Keratinocyte (primary cell): ENCODE data around the gene LITAFD. TPM values are rescaled to one million over a fixed set of nuclear protein-coding genes. Genes with fewer than 3 reads are reported as not detected.

Experiments used
- DNase-seq: peaks from one replicate; pipeline ENCODE4 v3.0.0-alpha.2; 2011; ENCODE audit warnings: low read depth, missing footprints, low spot score
- FAIRE-seq: peaks from 2 replicates; lab custom pipeline; 2011; peaks lifted over from hg19 to GRCh38; lab: Jason Lieb, UNC
- H2AFZ ChIP-seq: 2 replicates; pipeline ENCODE4 v1.6.0; 2012; ENCODE audit warnings: low read length, control low read depth, inconsistent platforms; ENCODE audit not compliant: control insufficient read depth
- H3K27ac ChIP-seq: 2 replicates; pipeline ENCODE4 v1.5.1; 2011; ENCODE audit warnings: low read length; ENCODE audit not compliant: control insufficient read depth, insufficient read depth
- H3K27me3 ChIP-seq: 3 replicates; pipeline ENCODE4 v1.6.0; 2011; ENCODE audit warnings: low read length; ENCODE audit not compliant: control insufficient read depth, insufficient read depth; ENCODE audit errors: extremely low read depth
- H3K36me3 ChIP-seq, 2 experiments: 2 replicates in 1 of 2; 3 replicates in 1 of 2; pipeline ENCODE4 v1.5.1; 2011; ENCODE audit warnings: low read length in 2 of 2, mild to moderate bottlenecking in 1 of 2; ENCODE audit not compliant: control insufficient read depth in 2 of 2, insufficient read depth in 2 of 2; ENCODE audit errors: extremely low read depth in 1 of 2
- H3K4me1 ChIP-seq: 3 replicates; pipeline ENCODE4 v1.5.1; 2011; ENCODE audit warnings: low read length; ENCODE audit not compliant: control insufficient read depth, insufficient read depth; ENCODE audit errors: extremely low read depth
- H3K4me2 ChIP-seq: 3 replicates; pipeline ENCODE4 v1.6.0; 2011; ENCODE audit warnings: low read depth, low read length; ENCODE audit not compliant: control insufficient read depth, insufficient read depth; ENCODE audit errors: extremely low read depth
- H3K4me3 ChIP-seq, 3 experiments: fragments of 200-600 bp in 1 of 3; sonication (generic) in 1 of 3; 2 replicates in 2 of 3; 3 replicates in 1 of 3; pipeline ENCODE4 v1.5.1; 2011 to 2016; ENCODE audit warnings: low read length in 3 of 3, mild to moderate bottlenecking in 3 of 3, control low read depth in 2 of 3, inconsistent platforms in 1 of 3, low read depth in 1 of 3, mixed read lengths in 1 of 3, mixed run types in 1 of 3, moderate library complexity in 1 of 3; ENCODE audit not compliant: control insufficient read depth in 2 of 3, insufficient read depth in 2 of 3; ENCODE audit errors: extremely low read depth in 1 of 3
- H3K79me2 ChIP-seq: 2 replicates; pipeline ENCODE4 v1.6.0; 2012; ENCODE audit warnings: low read length; ENCODE audit not compliant: control insufficient read depth, insufficient read depth
- H3K9ac ChIP-seq: 3 replicates; pipeline ENCODE4 v1.6.0; 2011; ENCODE audit warnings: low read length; ENCODE audit not compliant: control insufficient read depth, insufficient read depth; ENCODE audit errors: extremely low read depth
- H3K9me1 ChIP-seq: 3 replicates; pipeline ENCODE4 v1.6.0; 2011; ENCODE audit warnings: low read length; ENCODE audit not compliant: control insufficient read depth, insufficient read depth; ENCODE audit errors: extremely low read depth
- H3K9me3 ChIP-seq: 2 replicates; pipeline ENCODE4 v1.5.1; 2012; ENCODE audit warnings: low read depth, low read length; ENCODE audit not compliant: control insufficient read depth
- H4K20me1 ChIP-seq: 3 replicates; pipeline ENCODE4 v1.6.0; 2011; ENCODE audit warnings: low read length; ENCODE audit not compliant: control insufficient read depth, insufficient read depth; ENCODE audit errors: extremely low read depth
- CTCF ChIP-seq, 3 experiments: IDR thresholded peaks in 1 of 3; conservative IDR thresholded peaks in 1 of 3; optimal IDR thresholded peaks in 1 of 3; 2 replicates in 2 of 3; 3 replicates in 1 of 3; pipeline versions ENCODE3 to v1.5.1; 2011; ENCODE audit warnings: low read length in 3 of 3, mild to moderate bottlenecking in 3 of 3, moderate library complexity in 2 of 3, control low read depth in 1 of 3, inconsistent platforms in 1 of 3; ENCODE audit not compliant: insufficient read depth in 2 of 3; ENCODE audit errors: extremely low read depth in 1 of 3
- EZH2 ChIP-seq: IDR thresholded peaks from one replicate; pipeline ENCODE4 v1.6.1; 2012; ENCODE audit warnings: inconsistent platforms, mild to moderate bottlenecking, low read length, moderate library complexity
- dilution Hi-C: fragments of 300-500 bp; cut with MboI; formaldehyde crosslinking; loops from one replicate; pipeline ENCODE4 v1.7.0; 2020; ENCODE audit warnings: low sequenced_read_pairs; ENCODE audit not compliant: extremely low pct_ligation_motif_present
- polyA plus RNA-seq, 5 experiments: library from polyadenylated mRNA; depleted of rRNA in 3 of 5; stranded (reverse) in 3 of 5; stranded (forward) in 1 of 5; unstranded in 1 of 5; fragments of >200 nt; gene quantifications; 1 replicate in 1 of 5; 2 replicates in 3 of 5; 3 replicates in 1 of 5; pipeline versions ENCODE4 v1.2.1 to v1.2.3, GENCODE V29; 2011 to 2012; ENCODE audit warnings: missing spikeins in 2 of 5, low read depth in 1 of 5, low replicate concordance in 1 of 5

The LITAFD gene
- polyA plus RNA-seq, 1 donor (not counting 4 experiments of a cell fraction or from before 2014, with no cell fraction given): not detected

GRCh38 chr16:8886593-8887430, 4.7 kb downstream of the LITAFD start:
- FAIRE-seq (no peak), DNase-seq (no peak)
- Histone ChIP-seq H3K36me3 (peaks cover 14 to 18% of the 10 kb centered on the region in 2 experiments), H2AFZ (no peak overlapping the region), H3K27me3 (no peaks in the 10 kb centered on the region), H3K79me2 (no peaks in the 10 kb centered on the region), H3K4me1 (peaks cover 26% of the 10 kb centered on the region), H3K9me1 (no peaks in the 10 kb centered on the region), H3K4me3 (no peak overlapping the region), H4K20me1 (peaks cover 8% of the 10 kb centered on the region), H3K9me3 (no peaks in the 10 kb centered on the region), H3K27ac (no peak overlapping the region), H3K4me2 (peak overlapping the region; percentile 22), H3K9ac (no peak overlapping the region)
- TF ChIP-seq CTCF (optimal IDR thresholded peaks at IDR 0.05 in 1 of 3, IDR thresholded peaks at IDR 0.05 in 1 of 3, conservative IDR thresholded peaks at IDR 0.05 in 1 of 3; ENCODE audit: extremely low read depth in 1 of 3, insufficient read depth in 2 of 3, low read length in 3 of 3) (no peak), EZH2 (no peak)
- dilution Hi-C loops: no loop called here

GRCh38 chr16:8887431-8887765, 5.2 kb downstream of the LITAFD start:
- Histone ChIP-seq H3K4me1 (peaks cover 26% of the 10 kb centered on the region), H3K9me1 (no peaks in the 10 kb centered on the region), H3K27me3 (no peaks in the 10 kb centered on the region), H3K9me3 (no peaks in the 10 kb centered on the region), H4K20me1 (peaks cover 8% of the 10 kb centered on the region), H3K9ac (no peak overlapping the region), H3K36me3 (peaks cover 19 to 24% of the 10 kb centered on the region in 2 experiments), H3K4me3 (no peak overlapping the region), H3K27ac (no peak overlapping the region), H3K4me2 (no peak overlapping the region), H3K79me2 (no peaks in the 10 kb centered on the region), H2AFZ (no peak overlapping the region)
- dilution Hi-C loops: no loop called here
- DNase-seq: no peak
- FAIRE-seq: no peak
- TF ChIP-seq CTCF (optimal IDR thresholded peaks at IDR 0.05 in 1 of 3, IDR thresholded peaks at IDR 0.05 in 1 of 3, conservative IDR thresholded peaks at IDR 0.05 in 1 of 3; ENCODE audit: extremely low read depth in 1 of 3, insufficient read depth in 2 of 3, low read length in 3 of 3) (no peak), EZH2 (no peak)
